Activated CD4-positive, alpha-beta memory T cell treated with anti-CD3 and anti-CD28 coated beads, Interleukin-2, amount 10 ng/mL, durations not matched to agents 7 days and 5 days (primary cell): ENCODE results near the gene DZIP1. TPM values are rescaled to one million over a fixed set of nuclear protein-coding genes. Genes with fewer than 3 reads are reported as not detected.

Experiments used
- CTCF ChIA-PET: fragments of 350-600 bp; sonication (Branson Sonifier 250); formaldehyde crosslinking; loops from one replicate; lab custom pipeline; 2021; ENCODE audit warnings: antibody characterized with exemption, inconsistent platforms; lab: Charles Lee
- POLR2A ChIA-PET: fragments of 350-600 bp; sonication (Branson Sonifier 250); formaldehyde crosslinking; loops from one replicate; lab custom pipeline; 2021; ENCODE audit warnings: antibody characterized with exemption; lab: Charles Lee
- DNase-seq: peaks from one replicate; pipeline ENCODE4 v3.0.0-alpha.2; 2020
- H3K27ac Mint-ChIP-seq: one replicate; pipeline ENCODE4 v1.8.0; 2021; ENCODE audit warnings: mild to moderate bottlenecking, mixed read lengths
- H3K27me3 Mint-ChIP-seq: one replicate; pipeline ENCODE4 v1.8.0; 2021; ENCODE audit warnings: mixed read lengths
- H3K36me3 Mint-ChIP-seq: one replicate; pipeline ENCODE4 v1.8.0; 2021; ENCODE audit warnings: low read depth, mixed read lengths
- H3K4me1 Mint-ChIP-seq: one replicate; pipeline ENCODE4 v1.8.0; 2021; ENCODE audit warnings: mixed read lengths
- H3K4me3 Mint-ChIP-seq: one replicate; pipeline ENCODE4 v1.8.0; 2021; ENCODE audit warnings: mild to moderate bottlenecking, mixed read lengths
- H3K9me3 Mint-ChIP-seq: one replicate; pipeline ENCODE4 v1.8.0; 2021; ENCODE audit warnings: mixed read lengths
- total RNA-seq, 2 experiments: library from RNA; stranded (reverse); gene quantifications; one replicate each; pipeline ENCODE4 v1.2.3, GENCODE V29; 2021

DZIP1 gene
- total RNA-seq, 2 experiments from 2014 or later: 0.30 to 0.40 TPM

DNA sequence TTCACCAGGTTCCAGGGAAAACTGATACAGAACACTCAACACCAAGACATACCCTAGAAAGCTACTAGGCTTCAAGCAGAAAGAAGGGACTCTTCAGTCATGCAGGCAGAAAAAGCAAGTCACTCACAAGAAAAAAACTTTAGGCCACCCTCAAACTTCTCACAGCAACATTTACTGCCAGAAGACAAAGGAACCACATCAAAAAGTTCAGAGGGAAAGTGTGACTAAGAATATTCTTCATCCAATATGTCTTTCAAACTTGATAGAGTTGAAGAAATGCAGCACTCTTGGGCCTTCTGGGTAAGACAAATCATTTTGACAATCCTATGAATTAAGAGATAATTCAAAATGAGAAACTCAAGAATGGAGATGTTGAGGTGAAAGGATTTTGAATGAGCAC, 7.7 kb downstream of the DZIP1 start:
- POLR2A ChIA-PET: no interaction called here
- Mint-ChIP-seq H3K9me3 (no peaks in the 10 kb centered on the region), H3K36me3 (no peaks in the 10 kb centered on the region), H3K27ac (no peak overlapping the region), H3K4me3 (no peak overlapping the region), H3K4me1 (peaks cover 9% of the 10 kb centered on the region), H3K27me3 (peaks cover 19% of the 10 kb centered on the region)
- no peak for DNase-seq
- CTCF ChIA-PET: interaction anchor here (0.7 kb wide), 1 partner anchor 203 kb away, joined by 3 read pairs; no protein-coding TSS in a partner anchor

DNA sequence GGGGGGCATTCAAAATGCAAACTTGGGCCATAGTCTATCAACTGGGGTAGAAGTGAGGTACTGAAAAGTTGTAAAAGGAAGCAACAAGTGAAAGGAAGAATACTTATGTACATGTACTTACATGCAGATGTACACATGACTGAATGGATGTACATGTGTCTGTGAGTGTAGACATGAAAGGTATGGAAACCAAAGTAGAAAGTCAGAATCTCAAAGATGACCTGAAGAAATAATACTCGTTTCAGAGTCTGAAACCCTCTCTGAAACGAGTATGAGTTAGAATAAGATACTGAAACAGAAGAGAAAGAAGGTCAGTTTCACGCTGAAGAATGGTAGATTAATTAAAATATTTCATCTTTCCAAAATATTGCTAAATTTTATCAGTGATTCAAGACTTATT, 13.9 kb downstream of the DZIP1 start:
- DNase-seq: no peak
- Mint-ChIP-seq H3K36me3 (no peaks in the 10 kb centered on the region), H3K9me3 (no peaks in the 10 kb centered on the region), H3K4me1 (peaks cover under 1% of the 10 kb centered on the region), H3K27me3 (peaks cover 20% of the 10 kb centered on the region), H3K27ac (no peak overlapping the region), H3K4me3 (no peak overlapping the region)
- CTCF ChIA-PET: no interaction called here
- POLR2A ChIA-PET: no interaction called here

DNA sequence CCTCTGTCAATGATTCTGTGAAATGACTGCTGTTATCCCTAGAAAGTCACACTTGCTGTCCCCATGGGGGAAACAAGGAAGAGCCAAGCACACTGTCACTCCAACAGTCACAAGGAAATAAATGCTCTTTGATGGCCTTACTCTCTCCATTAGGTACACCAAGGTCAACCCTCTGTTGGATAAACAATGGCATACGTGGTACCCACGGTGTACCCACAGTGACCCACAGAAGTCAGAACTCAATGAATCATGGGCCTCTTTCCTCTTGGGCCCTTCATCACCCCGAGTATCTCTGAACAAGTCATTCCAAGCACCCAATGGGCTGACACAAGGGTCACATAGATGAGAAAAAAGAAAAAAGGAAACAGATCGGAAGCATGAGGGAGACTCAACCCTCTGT, 15.4 kb downstream of the DZIP1 start:
- Mint-ChIP-seq H3K4me3 (no peak overlapping the region), H3K36me3 (no peaks in the 10 kb centered on the region), H3K4me1 (no peaks in the 10 kb centered on the region), H3K27me3 (peaks cover 22% of the 10 kb centered on the region), H3K27ac (no peak overlapping the region), H3K9me3 (no peaks in the 10 kb centered on the region)
- DNase-seq: no peak
- POLR2A ChIA-PET: no interaction called here
- CTCF ChIA-PET: no interaction called here

DNA sequence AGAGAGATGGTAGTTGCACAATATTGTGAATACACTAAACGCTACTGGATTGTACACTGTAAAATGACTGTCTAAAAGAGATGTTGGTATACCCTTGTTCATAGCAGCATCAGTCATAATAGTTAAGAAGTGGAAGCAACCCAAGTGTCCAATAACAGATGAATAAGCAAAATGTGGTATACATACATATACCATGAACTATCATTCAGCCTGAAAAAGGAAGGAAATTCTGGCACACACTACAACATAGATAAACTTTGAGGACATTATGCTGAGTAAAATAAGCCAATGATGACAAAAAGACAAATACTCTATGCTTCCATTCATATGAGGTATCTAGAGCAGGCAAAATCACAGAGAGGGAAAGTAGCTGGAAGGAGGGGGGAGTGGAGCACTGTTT, 16.0 kb downstream of the DZIP1 start:
- H3K4me3 Mint-ChIP-seq: no peak overlapping the region
- peaks cover 20% of the 10 kb centered on the region for H3K27me3 Mint-ChIP-seq
- H3K9me3 Mint-ChIP-seq: no peaks in the 10 kb centered on the region
- H3K36me3 Mint-ChIP-seq: no peaks in the 10 kb centered on the region
- H3K4me1 Mint-ChIP-seq: no peaks in the 10 kb centered on the region
- CTCF ChIA-PET: no interaction called here
- POLR2A ChIA-PET: no interaction called here
- no peak for DNase-seq
- H3K27ac Mint-ChIP-seq: no peak overlapping the region

DNA sequence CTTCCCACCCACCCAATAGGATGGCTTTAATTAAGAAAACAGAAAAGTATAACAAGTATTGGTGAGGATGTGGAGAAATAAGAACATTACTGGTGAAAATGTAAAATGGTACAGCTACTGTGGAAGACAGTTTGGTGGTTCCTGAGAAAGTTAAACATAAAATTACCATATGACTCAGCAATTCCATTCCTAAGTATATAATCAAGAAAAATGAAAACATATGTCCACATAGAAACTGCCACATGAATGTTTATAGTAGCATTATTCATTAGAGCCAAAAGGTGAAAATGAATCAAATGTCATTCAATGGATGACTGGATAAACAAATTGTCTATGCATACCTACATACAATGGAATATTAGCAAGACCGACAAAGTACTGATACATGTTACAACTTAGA, 16.9 kb downstream of the DZIP1 start:
- no peak overlapping the region for H3K4me3 Mint-ChIP-seq
- no peak overlapping the region for H3K27ac Mint-ChIP-seq
- no peak for DNase-seq
- ChIA-PET POLR2A (no interaction called here), CTCF (interaction anchor here (1.2 kb wide), 1 partner anchor 206 kb away, joined by 3 read pairs; no protein-coding TSS in a partner anchor)
- H3K4me1 Mint-ChIP-seq: no peaks in the 10 kb centered on the region
- no peaks in the 10 kb centered on the region for H3K36me3 Mint-ChIP-seq
- H3K27me3 Mint-ChIP-seq: peaks cover 23% of the 10 kb centered on the region
- H3K9me3 Mint-ChIP-seq: no peaks in the 10 kb centered on the region

DNA sequence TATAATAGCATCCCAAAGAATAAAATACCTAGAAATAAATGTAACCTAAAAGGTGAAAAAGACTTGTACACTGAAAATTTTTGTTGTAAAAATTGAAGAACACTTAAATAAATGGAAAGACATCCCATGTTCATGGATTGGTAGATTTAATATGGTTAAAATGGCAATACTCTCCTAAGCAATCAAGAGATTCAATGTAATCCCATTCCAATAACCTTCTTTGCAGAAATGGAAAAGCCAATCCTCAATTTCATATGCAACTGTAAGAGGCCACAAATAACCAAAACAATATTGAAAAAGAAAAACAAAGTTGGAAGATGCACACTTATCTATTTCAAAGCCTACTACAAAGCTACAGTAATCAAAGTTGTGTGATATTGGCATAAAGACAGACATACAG, 17.7 kb downstream of the DZIP1 start:
- CTCF ChIA-PET: interaction anchor here (1.2 kb wide), 1 partner anchor 207 kb away, joined by 3 read pairs; no protein-coding TSS in a partner anchor
- DNase-seq: no peak
- Mint-ChIP-seq H3K4me1 (no peaks in the 10 kb centered on the region), H3K4me3 (no peak overlapping the region), H3K27ac (no peak overlapping the region), H3K36me3 (no peaks in the 10 kb centered on the region), H3K27me3 (peaks cover 23% of the 10 kb centered on the region), H3K9me3 (no peaks in the 10 kb centered on the region)
- POLR2A ChIA-PET: no interaction called here

DNA sequence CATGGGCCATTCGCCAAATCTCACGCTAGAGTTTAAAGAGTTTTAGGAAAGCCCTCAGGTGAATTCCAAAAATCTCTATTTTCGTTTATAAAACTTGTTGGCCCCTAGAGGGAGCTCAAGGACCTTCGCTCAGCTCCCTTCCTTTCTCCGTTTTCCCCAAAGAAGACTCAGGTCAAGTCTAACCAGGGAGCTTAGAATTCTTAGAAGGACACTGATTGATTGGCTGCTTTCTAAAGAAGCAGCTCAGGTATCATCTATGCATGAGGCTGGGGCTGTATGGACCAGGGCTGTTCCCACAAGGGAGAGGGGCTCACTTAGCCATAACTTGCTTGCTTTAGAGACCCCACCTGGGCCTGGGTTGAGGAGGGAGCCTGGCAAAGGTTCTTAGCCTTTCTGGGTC, 20.5 kb downstream of the DZIP1 start:
- DNase-seq: no peak
- Mint-ChIP-seq H3K36me3 (no peaks in the 10 kb centered on the region), H3K27ac (no peak overlapping the region), H3K4me3 (no peak overlapping the region), H3K27me3 (peaks cover 19% of the 10 kb centered on the region), H3K4me1 (no peaks in the 10 kb centered on the region), H3K9me3 (no peaks in the 10 kb centered on the region)
- ChIA-PET POLR2A (no interaction called here), CTCF (interaction anchor here (0.8 to 3.7 kb wide), 18 partner anchors 9 to 357 kb away, joined by 3 to 85 read pairs (median 4); partner anchors contain the start of genes DNAJC3 and DZIP1)

DNA sequence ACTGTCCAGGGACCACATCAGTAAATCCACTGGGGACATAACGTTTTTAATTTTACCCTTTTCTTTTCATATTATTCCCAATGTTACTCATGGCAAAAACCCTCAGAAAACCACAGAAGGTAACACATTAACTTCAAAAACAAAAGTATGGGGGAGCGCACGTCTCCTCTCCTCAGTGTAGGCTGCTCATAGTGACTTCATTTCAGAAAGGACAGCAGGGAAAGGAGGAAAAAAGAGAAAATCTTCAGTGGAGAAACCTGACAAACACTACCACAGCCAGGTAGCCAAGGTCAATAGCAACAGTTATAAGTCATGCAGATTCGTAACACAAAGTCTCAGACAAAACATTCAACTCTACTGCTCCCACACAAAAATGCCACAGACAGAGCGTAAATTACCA, 21.4 kb downstream of the DZIP1 start:
- no peak for DNase-seq
- ChIA-PET CTCF (interaction anchor here (1.1 to 3.7 kb wide), 6 partner anchors 9 to 211 kb away, joined by 4 to 85 read pairs (median 10); no protein-coding TSS in a partner anchor), POLR2A (no interaction called here)
- no peaks in the 10 kb centered on the region for H3K4me1 Mint-ChIP-seq
- peaks cover 17% of the 10 kb centered on the region for H3K27me3 Mint-ChIP-seq
- no peaks in the 10 kb centered on the region for H3K9me3 Mint-ChIP-seq
- no peak overlapping the region for H3K27ac Mint-ChIP-seq
- no peak overlapping the region for H3K4me3 Mint-ChIP-seq
- no peaks in the 10 kb centered on the region for H3K36me3 Mint-ChIP-seq

DNA sequence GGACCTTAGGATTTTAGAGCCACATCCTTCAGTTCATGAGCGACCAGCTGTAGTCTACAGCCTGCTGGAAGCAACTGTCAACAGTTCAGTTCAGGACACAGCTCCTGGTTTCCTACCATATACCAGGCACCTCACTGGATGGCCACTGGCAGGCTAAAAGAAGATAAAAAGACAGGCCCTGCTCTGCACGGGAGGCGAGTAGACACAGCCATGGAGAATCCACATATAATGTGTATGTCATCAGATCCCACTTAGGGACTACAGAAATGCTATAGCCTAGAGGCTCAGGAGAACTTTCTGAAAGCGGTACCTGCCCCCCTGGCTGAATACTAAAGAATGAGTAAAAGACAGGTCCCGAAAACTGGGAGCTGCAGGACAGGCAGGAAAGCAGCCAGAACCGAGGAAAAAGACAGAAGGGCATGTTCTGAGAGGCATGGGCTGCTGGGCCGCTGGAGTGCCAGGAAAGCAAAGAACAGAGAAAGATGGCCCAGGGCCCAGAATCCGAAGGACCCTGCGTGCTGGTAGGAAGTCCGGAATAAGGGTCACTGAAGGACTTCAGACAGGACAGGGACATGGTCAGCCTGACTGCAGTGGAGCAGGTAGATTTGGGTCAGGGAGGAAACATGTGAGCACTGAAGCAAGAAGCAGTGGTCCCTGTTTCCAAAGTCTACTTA, 23.5 kb downstream of the DZIP1 start:
- CTCF ChIA-PET: interaction anchor here (0.6 to 3.7 kb wide), 5 partner anchors 41 to 214 kb away, joined by 3 to 45 read pairs (median 4); no protein-coding TSS in a partner anchor
- H3K27ac Mint-ChIP-seq: no peak overlapping the region
- no peaks in the 10 kb centered on the region for H3K36me3 Mint-ChIP-seq
- no peaks in the 10 kb centered on the region for H3K9me3 Mint-ChIP-seq
- H3K4me3 Mint-ChIP-seq: no peak overlapping the region
- POLR2A ChIA-PET: no interaction called here
- H3K27me3 Mint-ChIP-seq: peaks cover 13% of the 10 kb centered on the region
- H3K4me1 Mint-ChIP-seq: no peaks in the 10 kb centered on the region
- DNase-seq: no peak

DNA sequence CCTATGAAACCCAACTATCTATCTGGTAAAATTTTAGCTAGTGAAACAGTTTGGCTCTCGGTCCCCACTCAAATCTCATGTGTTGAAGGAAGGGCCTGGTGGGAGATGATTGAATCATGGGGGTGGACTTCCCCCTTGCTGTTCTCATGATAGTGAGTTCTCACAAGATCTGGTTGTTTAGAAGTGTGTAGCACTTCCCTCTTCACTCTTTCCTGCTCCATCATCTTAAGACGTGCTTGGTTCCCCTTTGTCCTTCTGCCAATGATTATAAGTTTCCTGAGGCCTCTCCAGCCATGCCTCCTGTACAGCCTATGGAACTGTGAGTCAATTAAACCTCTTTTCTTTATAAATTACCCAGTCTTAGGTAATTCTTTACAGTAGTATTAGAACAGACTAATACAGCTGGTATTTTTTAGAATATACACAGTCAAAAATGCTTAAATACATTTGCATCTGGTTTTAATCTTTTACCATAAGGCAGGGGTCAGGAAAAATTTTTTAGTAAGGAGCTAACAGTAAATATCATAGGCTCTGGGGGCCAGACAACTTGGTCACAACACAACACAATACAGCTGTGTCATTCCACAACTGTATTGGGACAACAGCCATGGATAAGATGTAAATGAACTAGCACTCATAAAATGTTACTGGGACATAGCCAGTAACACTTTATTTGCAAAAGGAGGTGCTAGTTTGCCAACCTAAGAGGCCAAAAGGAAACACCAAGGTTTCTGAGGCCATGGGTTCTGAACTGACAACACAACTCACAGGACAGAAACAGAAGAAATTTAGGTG, 24.3 kb downstream of the DZIP1 start:
- no peak overlapping the region for H3K27ac Mint-ChIP-seq
- DNase-seq: no peak
- H3K27me3 Mint-ChIP-seq: peaks cover 9% of the 10 kb centered on the region
- no peaks in the 10 kb centered on the region for H3K4me1 Mint-ChIP-seq
- H3K4me3 Mint-ChIP-seq: no peak overlapping the region
- H3K9me3 Mint-ChIP-seq: no peaks in the 10 kb centered on the region
- ChIA-PET CTCF (interaction anchor here (0.6 to 2.9 kb wide), 3 partner anchors 83 to 213 kb away, joined by 3 to 15 read pairs (median 6); no protein-coding TSS in a partner anchor), POLR2A (no interaction called here)
- no peaks in the 10 kb centered on the region for H3K36me3 Mint-ChIP-seq

DNA sequence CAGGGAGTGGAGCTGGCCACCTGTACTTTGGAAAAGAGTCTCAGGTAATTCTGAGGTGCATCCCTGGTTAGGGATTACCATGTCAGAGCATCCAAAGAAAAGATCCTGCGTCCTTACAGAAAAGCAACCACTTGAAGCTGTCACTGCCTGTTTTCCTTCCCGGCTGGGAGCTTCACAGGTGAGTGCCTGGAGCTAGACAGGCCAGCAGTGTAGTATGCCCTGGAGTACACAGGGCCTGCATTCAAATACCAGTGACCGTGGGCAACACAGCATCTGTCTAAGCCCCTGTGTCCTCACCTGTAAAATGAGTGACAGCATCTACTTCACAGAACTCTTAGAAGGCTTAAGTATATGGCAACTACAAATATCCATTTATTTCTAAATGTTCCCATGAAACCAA, 29.0 kb downstream of the DZIP1 start:
- CTCF ChIA-PET: interaction anchor here (0.9 to 1.5 kb wide), 3 partner anchors 8 to 219 kb away, joined by 3 to 5 read pairs (median 3); no protein-coding TSS in a partner anchor

DNA sequence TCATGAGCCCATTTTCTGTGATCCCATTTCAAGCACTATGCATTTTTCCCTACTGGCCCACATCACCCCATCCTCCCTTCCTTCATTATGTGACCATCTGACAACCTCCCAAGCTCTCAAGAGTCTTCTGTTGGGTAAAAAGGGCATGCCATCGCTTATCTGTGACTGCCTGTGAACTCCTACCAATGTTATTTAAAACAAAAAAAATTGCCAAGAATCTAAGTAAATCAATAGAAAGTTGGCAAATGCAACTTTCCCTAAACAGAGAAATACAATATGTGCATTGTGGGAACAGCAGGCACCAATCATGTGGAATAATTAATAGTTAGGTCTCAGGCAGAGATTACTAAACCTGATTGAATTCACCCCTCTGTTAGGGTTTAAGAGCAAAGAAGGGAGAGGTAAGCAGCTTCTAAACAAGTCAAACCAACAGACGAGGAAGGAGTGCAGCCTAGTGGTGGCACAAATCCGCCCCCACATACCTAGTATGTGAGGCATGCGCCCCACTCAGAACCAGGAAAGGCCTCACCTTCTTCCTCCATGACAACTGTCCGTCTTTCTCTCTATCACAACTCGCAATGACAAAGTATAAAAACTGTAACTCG, 29.8 kb downstream of the DZIP1 start:
- Mint-ChIP-seq H3K4me3 (no peak overlapping the region), H3K36me3 (no peaks in the 10 kb centered on the region), H3K4me1 (no peaks in the 10 kb centered on the region), H3K27me3 (peaks cover 2% of the 10 kb centered on the region), H3K9me3 (no peaks in the 10 kb centered on the region), H3K27ac (no peak overlapping the region)
- ChIA-PET CTCF (interaction anchor here (1.5 kb wide), 1 partner anchor 9 kb away, joined by 5 read pairs; no protein-coding TSS in a partner anchor), POLR2A (no interaction called here)
- DNase-seq: no peak

More for the DNA sequence above, 29.0 kb downstream of the DZIP1 start:
- Mint-ChIP-seq H3K4me1 (no peaks in the 10 kb centered on the region), H3K9me3 (no peaks in the 10 kb centered on the region), H3K27ac (no peak overlapping the region), H3K36me3 (no peaks in the 10 kb centered on the region), H3K27me3 (peaks cover 5% of the 10 kb centered on the region), H3K4me3 (no peak overlapping the region)
- POLR2A ChIA-PET: no interaction called here
- no peak for DNase-seq
